ENCODE measurements around the gene PCDH8.

PCDH8 gene

DNA sequence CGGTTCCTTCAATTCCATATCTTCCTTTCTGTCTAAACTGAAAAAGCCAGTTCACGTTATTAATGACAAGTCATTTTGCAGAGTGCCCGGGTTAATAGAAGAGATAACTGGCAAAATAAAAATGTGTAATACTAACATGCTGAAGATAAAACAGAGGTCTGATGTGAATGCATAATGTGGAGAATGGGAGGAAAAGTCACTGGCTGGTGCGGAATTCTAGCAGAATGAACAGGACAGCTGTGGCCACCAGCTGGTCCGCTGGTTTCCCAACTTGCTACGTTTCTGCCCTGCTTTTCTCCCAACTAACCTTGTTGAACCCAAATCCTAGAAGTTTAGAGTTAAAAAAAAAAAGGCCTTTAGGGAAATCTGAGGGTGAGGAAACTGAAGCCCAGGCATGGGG lies 42.4 kb downstream of the PCDH8 start:
- Histone ChIP-seq H2AFZ (ENCODE audit: low read depth) (no peak overlapping the region), H3K4me2 (no peak overlapping the region), H4K20me1 (ENCODE audit: insufficient read depth) (no peaks in the 10 kb centered on the region), H3K27ac (no peak overlapping the region), H3K4me3 (IDR thresholded peaks at IDR 0.05; ENCODE audit: insufficient read depth, low read depth, low read length) (no peak overlapping the region), H3K36me3 (ENCODE audit: insufficient read depth) (no peaks in the 10 kb centered on the region), H3K9ac (no peak overlapping the region), H3K79me2 (ENCODE audit: insufficient read depth, low read depth) (no peaks in the 10 kb centered on the region), H3K4me1 (ENCODE audit: low read depth, poor library complexity, severe bottlenecking) (peaks cover 33% of the 10 kb centered on the region), H3K27me3 (ENCODE audit: insufficient read depth, low read depth) (no peaks in the 10 kb centered on the region)
- TF ChIP-seq, protein P1, sequence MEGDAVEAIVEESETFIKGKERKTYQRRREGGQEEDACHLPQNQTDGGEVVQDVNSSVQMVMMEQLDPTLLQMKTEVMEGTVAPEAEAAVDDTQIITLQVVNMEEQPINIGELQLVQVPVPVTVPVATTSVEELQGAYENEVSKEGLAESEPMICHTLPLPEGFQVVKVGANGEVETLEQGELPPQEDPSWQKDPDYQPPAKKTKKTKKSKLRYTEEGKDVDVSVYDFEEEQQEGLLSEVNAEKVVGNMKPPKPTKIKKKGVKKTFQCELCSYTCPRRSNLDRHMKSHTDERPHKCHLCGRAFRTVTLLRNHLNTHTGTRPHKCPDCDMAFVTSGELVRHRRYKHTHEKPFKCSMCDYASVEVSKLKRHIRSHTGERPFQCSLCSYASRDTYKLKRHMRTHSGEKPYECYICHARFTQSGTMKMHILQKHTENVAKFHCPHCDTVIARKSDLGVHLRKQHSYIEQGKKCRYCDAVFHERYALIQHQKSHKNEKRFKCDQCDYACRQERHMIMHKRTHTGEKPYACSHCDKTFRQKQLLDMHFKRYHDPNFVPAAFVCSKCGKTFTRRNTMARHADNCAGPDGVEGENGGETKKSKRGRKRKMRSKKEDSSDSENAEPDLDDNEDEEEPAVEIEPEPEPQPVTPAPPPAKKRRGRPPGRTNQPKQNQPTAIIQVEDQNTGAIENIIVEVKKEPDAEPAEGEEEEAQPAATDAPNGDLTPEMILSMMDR (conservative IDR thresholded peaks at IDR 0.05; ENCODE audit: low read depth, low read length) = no peak

DNA sequence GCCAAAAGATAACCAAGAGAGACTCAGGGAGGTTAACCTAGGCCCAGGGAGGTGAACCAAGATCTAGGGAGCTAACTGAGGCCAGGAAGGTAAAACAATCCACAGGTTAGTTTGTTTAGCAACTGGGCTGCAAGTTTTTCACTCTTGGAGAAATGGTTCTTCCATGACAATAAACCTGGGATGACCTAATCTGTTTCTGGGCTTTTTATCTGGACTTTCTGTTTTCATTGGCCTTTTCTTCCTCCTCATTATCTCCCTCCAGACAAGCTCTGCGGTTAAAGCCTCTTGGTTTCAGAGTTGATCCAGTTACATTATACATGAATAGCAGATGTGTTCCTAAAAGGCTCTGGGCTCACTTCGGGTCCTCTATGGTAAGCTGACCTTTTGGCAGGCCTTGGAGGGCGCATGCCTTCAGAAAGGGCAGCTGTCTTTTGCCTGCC lies 44.2 kb downstream of the PCDH8 start:
- H4K20me1 ChIP-seq (ENCODE audit: insufficient read depth) = no peaks in the 10 kb centered on the region
- no peaks in the 10 kb centered on the region for H3K36me3 ChIP-seq (ENCODE audit: insufficient read depth)
- no peak overlapping the region for H3K4me2 ChIP-seq
- TF ChIP-seq, protein P1 (conservative IDR thresholded peaks at IDR 0.05; ENCODE audit: low read depth, low read length) = no peak
- H3K4me1 ChIP-seq (ENCODE audit: low read depth, poor library complexity, severe bottlenecking) = peaks cover 24% of the 10 kb centered on the region
- H3K27ac ChIP-seq = no peak overlapping the region
- H3K4me3 ChIP-seq (IDR thresholded peaks at IDR 0.05; ENCODE audit: insufficient read depth, low read depth, low read length) = no peak overlapping the region
- no peak overlapping the region for H3K9ac ChIP-seq
- no peak overlapping the region for H2AFZ ChIP-seq (ENCODE audit: low read depth)
- H3K79me2 ChIP-seq (ENCODE audit: insufficient read depth, low read depth) = no peaks in the 10 kb centered on the region
- H3K27me3 ChIP-seq (ENCODE audit: insufficient read depth, low read depth) = no peaks in the 10 kb centered on the region

DNA sequence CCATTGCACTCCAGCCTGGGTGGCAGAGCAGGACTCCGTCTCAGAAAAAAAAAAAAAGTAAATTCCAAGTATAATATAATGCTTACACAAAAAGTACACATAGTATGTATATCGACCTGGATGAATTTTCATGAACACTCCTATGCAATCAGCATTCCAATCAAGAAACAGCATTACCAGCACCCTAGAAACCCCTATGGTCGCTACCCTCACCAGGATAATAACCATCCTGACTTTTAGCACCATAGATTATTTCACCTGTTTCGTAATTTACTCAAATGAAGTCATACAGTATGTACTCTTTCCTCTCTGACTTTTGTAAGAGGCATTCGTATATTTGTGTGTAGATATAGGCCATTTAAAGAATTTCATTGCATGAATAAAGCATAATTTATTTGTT lies 47.6 kb downstream of the PCDH8 start:
- Histone ChIP-seq H3K9ac (no peak overlapping the region), H4K20me1 (ENCODE audit: insufficient read depth) (no peaks in the 10 kb centered on the region), H2AFZ (ENCODE audit: low read depth) (no peak overlapping the region), H3K4me1 (ENCODE audit: low read depth, poor library complexity, severe bottlenecking) (peaks cover 12% of the 10 kb centered on the region), H3K27me3 (ENCODE audit: insufficient read depth, low read depth) (no peaks in the 10 kb centered on the region), H3K27ac (no peak overlapping the region), H3K4me2 (no peak overlapping the region), H3K79me2 (ENCODE audit: insufficient read depth, low read depth) (no peaks in the 10 kb centered on the region), H3K36me3 (ENCODE audit: insufficient read depth) (no peaks in the 10 kb centered on the region), H3K4me3 (IDR thresholded peaks at IDR 0.05; ENCODE audit: insufficient read depth, low read depth, low read length) (no peak overlapping the region)
- TF ChIP-seq, protein P1 (conservative IDR thresholded peaks at IDR 0.05; ENCODE audit: low read depth, low read length) = no peak

DNA sequence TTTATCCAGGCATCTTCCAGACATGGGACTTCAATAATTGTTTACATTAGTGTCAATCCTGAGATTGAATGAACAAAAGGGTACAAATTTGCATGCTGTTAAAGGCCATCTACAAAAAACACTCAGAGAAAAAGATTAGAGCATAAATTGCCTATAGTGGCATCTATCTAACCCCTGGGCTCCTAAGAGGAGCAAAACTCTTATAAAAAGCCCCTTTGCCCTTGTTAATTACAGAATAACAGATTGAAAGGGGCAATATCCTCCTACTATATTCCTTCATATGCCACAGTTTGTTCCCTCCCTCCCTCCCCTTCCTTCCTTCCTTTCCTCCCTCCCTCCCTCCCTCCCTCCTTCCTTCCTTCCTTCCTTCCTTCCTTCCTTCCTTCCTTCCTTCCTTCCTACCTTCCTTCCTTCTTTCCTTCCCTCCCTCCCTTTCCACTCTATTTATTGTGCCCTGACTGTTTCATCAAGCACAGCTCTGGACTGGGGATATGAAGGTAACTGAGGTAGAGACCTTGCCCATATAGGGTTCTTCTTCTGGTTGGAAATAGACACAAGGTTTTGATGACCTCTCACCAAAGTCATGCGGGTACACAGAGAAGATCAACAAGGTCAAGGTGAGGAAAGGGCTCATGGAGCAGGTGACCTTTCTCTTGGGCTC lies 49.5 kb downstream of the PCDH8 start:
- Histone ChIP-seq H3K36me3 (ENCODE audit: insufficient read depth) (no peaks in the 10 kb centered on the region), H3K27me3 (ENCODE audit: insufficient read depth, low read depth) (no peaks in the 10 kb centered on the region)

More for the DNA sequence above, 49.5 kb downstream of the PCDH8 start:
- no peak overlapping the region for H2AFZ ChIP-seq (ENCODE audit: low read depth)
- H3K27ac ChIP-seq = no peak overlapping the region
- H3K79me2 ChIP-seq (ENCODE audit: insufficient read depth, low read depth) = no peaks in the 10 kb centered on the region
- H4K20me1 ChIP-seq (ENCODE audit: insufficient read depth) = no peaks in the 10 kb centered on the region
- no peak overlapping the region for H3K4me2 ChIP-seq
- TF ChIP-seq, protein P1 (conservative IDR thresholded peaks at IDR 0.05; ENCODE audit: low read depth, low read length) = no peak
- H3K9ac ChIP-seq = no peak overlapping the region
- no peak overlapping the region for H3K4me3 ChIP-seq (IDR thresholded peaks at IDR 0.05; ENCODE audit: insufficient read depth, low read depth, low read length)
- H3K4me1 ChIP-seq (ENCODE audit: low read depth, poor library complexity, severe bottlenecking) = peaks cover 21% of the 10 kb centered on the region
